NB4 (cell line): Measurements from ENCODE around the gene GPR85.

Source experiments
- POLR2A ChIP-seq: IDR thresholded peaks from 2 replicates; pipeline ENCODE4 v1.6.1; 2011; ENCODE audit warnings: mild to moderate bottlenecking; ENCODE audit not compliant: insufficient read length; ENCODE audit errors: extremely low read depth
- TF ChIP-seq, protein P1 (sequence below): IDR thresholded peaks from one replicate; pipeline ENCODE4 v1.5.1; 2012; ENCODE audit warnings: low read depth, low read length

- TF ChIP-seq, protein P1, sequence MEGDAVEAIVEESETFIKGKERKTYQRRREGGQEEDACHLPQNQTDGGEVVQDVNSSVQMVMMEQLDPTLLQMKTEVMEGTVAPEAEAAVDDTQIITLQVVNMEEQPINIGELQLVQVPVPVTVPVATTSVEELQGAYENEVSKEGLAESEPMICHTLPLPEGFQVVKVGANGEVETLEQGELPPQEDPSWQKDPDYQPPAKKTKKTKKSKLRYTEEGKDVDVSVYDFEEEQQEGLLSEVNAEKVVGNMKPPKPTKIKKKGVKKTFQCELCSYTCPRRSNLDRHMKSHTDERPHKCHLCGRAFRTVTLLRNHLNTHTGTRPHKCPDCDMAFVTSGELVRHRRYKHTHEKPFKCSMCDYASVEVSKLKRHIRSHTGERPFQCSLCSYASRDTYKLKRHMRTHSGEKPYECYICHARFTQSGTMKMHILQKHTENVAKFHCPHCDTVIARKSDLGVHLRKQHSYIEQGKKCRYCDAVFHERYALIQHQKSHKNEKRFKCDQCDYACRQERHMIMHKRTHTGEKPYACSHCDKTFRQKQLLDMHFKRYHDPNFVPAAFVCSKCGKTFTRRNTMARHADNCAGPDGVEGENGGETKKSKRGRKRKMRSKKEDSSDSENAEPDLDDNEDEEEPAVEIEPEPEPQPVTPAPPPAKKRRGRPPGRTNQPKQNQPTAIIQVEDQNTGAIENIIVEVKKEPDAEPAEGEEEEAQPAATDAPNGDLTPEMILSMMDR: no peak
- TF ChIP-seq POLR2A: no peak
Measured at GRCh38 chr7:113083816-113084495, 2.7 kb downstream of the GPR85 start.
